K562 (cell line): ENCODE results near the gene LRRC4B. TPM values are rescaled to one million over a fixed set of nuclear protein-coding genes. Genes with fewer than 3 reads are reported as not detected.

ENCODE experiments used
- ATAC-seq: fragments of 200-7000 bp; cut with Tn5 transposase; 3 replicates; pipeline ENCODE4 v1.9.1; 2020; ENCODE audit warnings: moderate library complexity
- BruUV-seq: library from RNA; stranded (reverse); fragments of 400-500 nt; replicated peaks from 2 replicates; lab custom pipeline; 2021; lab: Mats Ljungman, UMichigan
- CTCF ChIA-PET: fragments of 300-600 bp; formaldehyde crosslinking; extraction: SDS; loops from one replicate; lab custom pipeline; 2021; ENCODE audit warnings: low intra/inter-chr PET ratio; lab: Yijun Ruan, JAX
- POLR2A ChIA-PET: fragments of 300-600, 350-650 bp; sonication (Branson Sonifier 250); formaldehyde crosslinking; extraction: SDS; loops from one replicate; lab custom pipeline; 2021; ENCODE audit warnings: antibody characterized with exemption, inconsistent platforms; lab: Yijun Ruan, JAX
- DNase-seq, 4 experiments: peaks; one replicate each; pipeline versions ENCODE4 v3.0.0 to v3.0.0-alpha.2; 2011 to 2018; ENCODE audit warnings: low spot score in 3 of 4, mixed read lengths in 3 of 4; ENCODE audit errors: extremely low read depth in 1 of 4
- FAIRE-seq: peaks from 2 replicates; lab custom pipeline; 2011; peaks lifted over from hg19 to GRCh38; lab: Jason Lieb, UNC
- H2AFZ ChIP-seq: 2 replicates; pipeline ENCODE4 v1.6.0; 2011; ENCODE audit warnings: low read depth, low read length, control low read depth, inconsistent platforms
- H3K27ac ChIP-seq: fragments of 200-600 bp; 3 replicates; pipeline ENCODE4 v1.8.0; 2011; ENCODE audit warnings: low read depth, mild to moderate bottlenecking, control low read depth, inconsistent platforms, low read length, moderate library complexity, mixed read lengths; ENCODE audit errors: extremely low read depth
- H3K27me3 ChIP-seq, 2 experiments: fragments of 300-600 bp in 1 of 2; 2 replicates in 1 of 2; 3 replicates in 1 of 2; pipeline versions ENCODE4 v1.6.0 to v1.8.0; 2011; ENCODE audit warnings: inconsistent platforms in 2 of 2, low read length in 2 of 2, mild to moderate bottlenecking in 1 of 2, mixed read lengths in 1 of 2, moderate library complexity in 1 of 2; ENCODE audit not compliant: control insufficient read depth in 2 of 2, insufficient read depth in 2 of 2
- H3K36me3 ChIP-seq: fragments of 300-600 bp; 3 replicates; pipeline ENCODE4 v1.8.0; 2011; ENCODE audit warnings: mild to moderate bottlenecking, low read length, inconsistent platforms; ENCODE audit not compliant: control insufficient read depth, insufficient read depth
- H3K4me1 ChIP-seq, 2 experiments: fragments of 200-600 bp in 1 of 2; replicated peaks in 1 of 2; 2 replicates in 1 of 2; 3 replicates in 1 of 2; pipeline versions ENCODE4 v1.5.1 to v1.8.0; 2011; ENCODE audit warnings: inconsistent platforms in 2 of 2, low read length in 2 of 2, mild to moderate bottlenecking in 1 of 2, mixed read lengths in 1 of 2, moderate library complexity in 1 of 2; ENCODE audit not compliant: control insufficient read depth in 2 of 2, insufficient read depth in 2 of 2
- H3K4me2 ChIP-seq: 2 replicates; pipeline ENCODE4 v1.6.1; 2011; ENCODE audit warnings: low read length, control low read depth, inconsistent platforms, mixed read lengths; ENCODE audit not compliant: insufficient read depth
- H3K4me3 ChIP-seq: fragments of 200-600 bp; sonication (generic), shearing (Covaris generic); 2 replicates; pipeline ENCODE4 v1.5.1; 2016; ENCODE audit warnings: control low read depth, inconsistent platforms
- H3K79me2 ChIP-seq: fragments of 200-600 bp; 3 replicates; pipeline ENCODE4 v1.8.0; 2011; ENCODE audit warnings: low read length, inconsistent platforms; ENCODE audit not compliant: control insufficient read depth, insufficient read depth
- H3K9ac ChIP-seq, 2 experiments: 2 replicates each; pipeline versions ENCODE4 v1.6.0 to v1.6.1; 2011; ENCODE audit warnings: low read depth in 2 of 2, low read length in 2 of 2, control low read depth in 1 of 2, inconsistent platforms in 1 of 2, mild to moderate bottlenecking in 1 of 2, mixed read lengths in 1 of 2; ENCODE audit not compliant: insufficient read depth in 1 of 2
- H3K9me1 ChIP-seq: one replicate; pipeline ENCODE4 v1.6.0; 2011; ENCODE audit warnings: inconsistent platforms, mild to moderate bottlenecking, low read length, moderate library complexity; ENCODE audit not compliant: control insufficient read depth, insufficient read depth
- H3K9me3 ChIP-seq: replicated peaks from 2 replicates; pipeline ENCODE4 v1.5.1; 2011; ENCODE audit warnings: low read depth, low read length, inconsistent platforms; ENCODE audit not compliant: control insufficient read depth, insufficient read depth
- H4K20me1 ChIP-seq: replicated peaks from 2 replicates; pipeline ENCODE4 v1.6.1; 2011; ENCODE audit warnings: low read length, inconsistent platforms, mixed read lengths; ENCODE audit not compliant: control insufficient read depth, insufficient read depth
- BCOR ChIP-seq: fragments of 450-650 bp; IDR thresholded peaks from 2 replicates; pipeline ENCODE4 v1.6.1; 2016
- KDM1A ChIP-seq, 2 experiments: fragments of 450-650 bp; IDR thresholded peaks; 2 replicates each; pipeline ENCODE4 v1.6.1; 2016; ENCODE audit warnings: mild to moderate bottlenecking in 2 of 2
- THRAP3 ChIP-seq: fragments of 450-650 bp; IDR thresholded peaks from 2 replicates; pipeline ENCODE4 v1.6.1; 2016; ENCODE audit warnings: mild to moderate bottlenecking, inconsistent platforms, borderline replicate concordance
- TRIM24 ChIP-seq, 2 experiments: fragments of 450-650 bp; IDR thresholded peaks; 2 replicates each; pipeline ENCODE4 v1.6.1; 2016
- ZNF23 ChIP-seq: fragments of 250-450 bp; sonication (Bioruptor Pico); IDR thresholded peaks from 2 replicates; pipeline ENCODE4 v1.4.0; 2020; ENCODE audit warnings: mild to moderate bottlenecking
- ZNF263 ChIP-seq: sonication (generic); formaldehyde crosslinking; IDR thresholded peaks from 2 replicates; pipeline ENCODE4 v1.8.0; 2022; ENCODE audit warnings: mild to moderate bottlenecking, missing genetic modification reagents, borderline replicate concordance
- WGBS: fragments of 100-300 bp; shearing (Covaris generic); methylation state at CpG from one replicate; pipeline ENCODE4 v1.1.6; 2016; ENCODE audit warnings: low coverage, mixed read lengths; ENCODE audit not compliant: insufficient coverage; ENCODE audit errors: missing lambda C conversion rate; 5-methylcytosine and 5-hydroxymethylcytosine counted together
- in situ Hi-C: fragments of 300-500 bp; cut with MboI; formaldehyde crosslinking; loops from 4 replicates; pipeline ENCODE4 v1.15.0; 2018; ENCODE audit warnings: inconsistent platforms, mixed read lengths
- intact Hi-C: fragments of 100-400 bp; cut with micrococcal nuclease; formaldehyde crosslinking; loops from 2 replicates; pipeline ENCODE4 v1.14.2; 2022
- polyA plus RNA-seq, 8 experiments: library from polyadenylated mRNA; depleted of rRNA in 4 of 8; stranded (reverse) in 5 of 8; unstranded in 3 of 8; fragments of >200 nt; fragmentation: Nextera tagmentation in 2 of 8; fragmentation: Illumina TruSeq in 1 of 8; extraction: Ambion mirVana in 2 of 8; extraction: Trizol in 1 of 8; gene quantifications; 2 replicates each; pipeline versions ENCODE4 v1.2.1 to v1.2.3, GENCODE V29; 2011 to 2014; ENCODE audit warnings: inconsistent platforms in 1 of 8, missing spikeins in 1 of 8
- total RNA-seq, 7 experiments: library from RNA; depleted of rRNA in 6 of 7; stranded (reverse); fragments of >200 nt in 6 of 7; fragmentation: Illumina TruSeq in 2 of 7; extraction: Trizol in 2 of 7; gene quantifications; 2 replicates each; pipeline versions ENCODE4 v1.2.1 to v1.2.3, GENCODE V29; 2011 to 2021; ENCODE audit warnings: low replicate concordance in 1 of 7

Gene LRRC4B
- total and polyA plus RNA-seq, 9 of the 15 experiments (the other 6 are each of a cell fraction or from before 2014, with no cell fraction given), result 0.18 to 9.6 (median 2.9) TPM; not detected in 2

DNA sequence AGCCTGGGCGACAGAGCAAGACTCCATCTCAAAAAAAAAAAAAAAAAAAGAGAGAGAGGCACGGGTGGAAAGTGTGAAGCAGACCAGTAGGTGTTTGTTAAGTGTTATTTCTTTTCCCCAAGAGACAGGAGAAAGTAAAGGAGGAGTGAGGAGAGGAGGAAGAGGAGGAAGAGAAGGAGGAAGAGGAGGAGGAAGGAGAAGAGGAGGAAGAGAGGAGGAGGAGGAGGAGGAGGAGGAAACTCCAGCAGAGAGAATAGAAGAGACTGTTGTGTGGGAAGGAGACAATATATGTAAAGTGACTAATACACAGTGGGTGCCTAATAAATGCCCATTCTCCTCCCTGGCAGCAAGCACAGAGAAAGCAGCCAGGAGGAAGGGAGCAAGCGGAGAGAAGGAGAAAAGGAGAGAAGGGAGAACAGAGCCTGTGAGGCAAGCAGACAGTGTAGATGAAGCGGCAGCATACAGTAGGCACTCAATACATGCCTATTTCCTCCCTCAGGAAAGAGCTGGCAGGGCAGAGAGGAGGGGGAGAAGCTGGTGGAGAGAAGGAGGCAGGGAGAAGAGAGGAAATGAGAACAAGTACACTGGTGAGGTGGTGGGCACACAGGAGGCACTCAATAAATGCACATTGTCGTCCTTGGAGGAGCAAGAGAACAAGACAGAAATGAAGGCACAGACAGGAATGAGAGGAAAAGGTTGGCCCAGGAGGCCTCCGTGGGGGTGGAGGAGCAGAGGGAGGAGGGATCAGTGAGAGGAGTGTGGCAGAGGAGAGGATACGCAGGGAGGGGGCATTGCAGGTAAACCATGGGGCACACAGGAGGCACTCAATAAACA is 73.8 kb downstream of the LRRC4B start:
- Histone ChIP-seq H3K9me1 (no peaks in the 10 kb centered on the region), H2AFZ (no peak overlapping the region), H3K4me2 (no peak overlapping the region), H3K4me1 (peaks cover 3 to 25% of the 10 kb centered on the region in 2 experiments; a peak in 3 of 5 replicates), H3K4me3 (no peak overlapping the region), H3K27me3 (peaks cover 0 to 10% of the 10 kb centered on the region in 2 experiments; a peak in 2 of 5 replicates), H3K79me2 (no peaks in the 10 kb centered on the region), H4K20me1 (no peaks in the 10 kb centered on the region), H3K27ac (no peak overlapping the region), H3K9ac (no peak overlapping the region), H3K36me3 (no peaks in the 10 kb centered on the region), H3K9me3 (no peaks in the 10 kb centered on the region)
- in situ Hi-C loops, result no loop called here
- ChIA-PET POLR2A (interaction anchor here (0.6 kb wide), 2 partner anchors 148 to 225 kb away, joined by 3 to 5 read pairs; no protein-coding TSS in a partner anchor), CTCF (no interaction called here)
- DNase-seq (no peak), ATAC-seq (no peak), FAIRE-seq (no peak)
- intact Hi-C loops, result no loop called here
- peak; percentile 93 for TF ChIP-seq ZNF263 (CRISPR knock-in tag)
- TF ChIP-seq THRAP3, result no peak
- peak in 1 of 2 experiments; percentile 37; a peak in 1 of 4 replicates for TF ChIP-seq KDM1A (IDR thresholded peaks at IDR 0.05)
- peak; percentile 69; the same call in 1 of the 2 replicates for TF ChIP-seq BCOR
- WGBS, result 46% methylated on average over 4 of the region's 7 CpGs
- no TSS peak for BruUV-seq

GRCh38 chr19:50493171-50493570 is 75.1 kb downstream of the LRRC4B start:
- no peaks in the 10 kb centered on the region for H3K36me3 ChIP-seq
- H3K9me1 ChIP-seq, result no peaks in the 10 kb centered on the region
- BruUV-seq, result no TSS peak
- peaks cover 3 to 30% of the 10 kb centered on the region in 2 experiments; a peak in 3 of 5 replicates for H3K4me1 ChIP-seq
- no peak overlapping the region for H3K4me2 ChIP-seq
- 29% methylated on average over 5 of the region's 8 CpGs for WGBS
- POLR2A ChIA-PET, result no interaction called here
- CTCF ChIA-PET, result no interaction called here
- H4K20me1 ChIP-seq, result no peaks in the 10 kb centered on the region
- H3K4me3 ChIP-seq, result no peak overlapping the region
- H2AFZ ChIP-seq, result no peak overlapping the region
- FAIRE-seq, result no peak
- no peak for ATAC-seq
- H3K27me3 ChIP-seq, result peaks cover 0 to 10% of the 10 kb centered on the region in 2 experiments; a peak in 2 of 5 replicates
- no peaks in the 10 kb centered on the region for H3K9me3 ChIP-seq
- intact Hi-C loops (no loop called here), in situ Hi-C loops (no loop called here)
- H3K9ac ChIP-seq, result no peak overlapping the region; a peak in 1 of 4 replicates
- DNase-seq, result no peak
- no peaks in the 10 kb centered on the region for H3K79me2 ChIP-seq
- TF ChIP-seq ZNF23 (no peak), TRIM24 (IDR thresholded peaks at IDR 0.05) (no peak), ZNF263 (CRISPR knock-in tag) (peak; percentile 82; the same call in 1 of the 2 replicates)
- TF ChIP-seq, all 486 proteins: peak for 1
- no peak overlapping the region for H3K27ac ChIP-seq
